Osteocyte (in vitro differentiated cells): ENCODE results near the gene MVB12A. TPM values are rescaled to one million over a fixed set of nuclear protein-coding genes. Genes with fewer than 3 reads are reported as not detected.

Experiments used
- DNase-seq: peaks from one replicate; pipeline ENCODE4 v3.0.0; 2021; ENCODE audit warnings: mixed read lengths; ENCODE audit not compliant: unreplicated experiment; ENCODE audit errors: extremely low spot score
- H3K27ac Mint-ChIP-seq: one replicate; pipeline ENCODE4 v1.8.0; 2021; ENCODE audit warnings: mild to moderate bottlenecking, mixed read lengths; ENCODE audit not compliant: unreplicated experiment
- H3K27me3 Mint-ChIP-seq: one replicate; pipeline ENCODE4 v1.8.0; 2021; ENCODE audit warnings: mixed read lengths; ENCODE audit not compliant: unreplicated experiment
- H3K36me3 Mint-ChIP-seq: one replicate; pipeline ENCODE4 v1.8.0; 2021; ENCODE audit warnings: mixed read lengths; ENCODE audit not compliant: unreplicated experiment
- H3K4me1 Mint-ChIP-seq: one replicate; pipeline ENCODE4 v1.8.0; 2021; ENCODE audit warnings: mixed read lengths; ENCODE audit not compliant: unreplicated experiment
- H3K4me3 Mint-ChIP-seq: one replicate; pipeline ENCODE4 v1.8.0; 2021; ENCODE audit warnings: mild to moderate bottlenecking, moderate library complexity, mixed read lengths; ENCODE audit not compliant: unreplicated experiment
- H3K9me3 Mint-ChIP-seq: one replicate; pipeline ENCODE4 v1.8.0; 2021; ENCODE audit warnings: mixed read lengths; ENCODE audit not compliant: unreplicated experiment
- total RNA-seq: library from RNA; stranded (reverse); gene quantifications from 2 replicates; pipeline ENCODE4 v1.2.1, GENCODE V29; 2021
- TF ChIP-seq, protein P1 (sequence below): fragments of 200-600 bp; sonication (generic); IDR thresholded peaks from 2 replicates; pipeline ENCODE4 v1.5.0; 2021; ENCODE audit warnings: antibody characterized with exemption, mild to moderate bottlenecking, moderate library complexity

Gene MVB12A
- total RNA-seq, 1 donor from 2014 or later: 59.2 TPM

DNA sequence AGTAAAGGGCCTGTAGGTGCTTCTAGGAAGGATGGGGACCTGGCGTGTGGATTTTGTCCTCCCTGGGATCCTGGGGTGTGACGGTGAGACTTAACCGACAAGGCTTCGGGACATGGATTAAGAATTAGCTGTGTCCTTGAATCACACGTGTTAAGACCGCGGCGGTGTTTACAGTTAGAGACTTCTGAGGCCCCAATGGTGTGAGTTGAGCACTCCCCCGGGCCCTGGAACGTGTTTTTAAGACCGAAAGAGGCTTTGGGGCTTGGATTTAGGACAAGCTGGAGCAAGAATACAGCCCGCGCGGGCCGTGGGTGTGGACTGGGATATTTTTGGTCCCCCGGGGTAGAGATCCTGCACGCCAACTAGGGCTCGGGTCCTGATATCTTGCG is 49.2 kb downstream of the MVB12A start:
- TF ChIP-seq, protein P1, sequence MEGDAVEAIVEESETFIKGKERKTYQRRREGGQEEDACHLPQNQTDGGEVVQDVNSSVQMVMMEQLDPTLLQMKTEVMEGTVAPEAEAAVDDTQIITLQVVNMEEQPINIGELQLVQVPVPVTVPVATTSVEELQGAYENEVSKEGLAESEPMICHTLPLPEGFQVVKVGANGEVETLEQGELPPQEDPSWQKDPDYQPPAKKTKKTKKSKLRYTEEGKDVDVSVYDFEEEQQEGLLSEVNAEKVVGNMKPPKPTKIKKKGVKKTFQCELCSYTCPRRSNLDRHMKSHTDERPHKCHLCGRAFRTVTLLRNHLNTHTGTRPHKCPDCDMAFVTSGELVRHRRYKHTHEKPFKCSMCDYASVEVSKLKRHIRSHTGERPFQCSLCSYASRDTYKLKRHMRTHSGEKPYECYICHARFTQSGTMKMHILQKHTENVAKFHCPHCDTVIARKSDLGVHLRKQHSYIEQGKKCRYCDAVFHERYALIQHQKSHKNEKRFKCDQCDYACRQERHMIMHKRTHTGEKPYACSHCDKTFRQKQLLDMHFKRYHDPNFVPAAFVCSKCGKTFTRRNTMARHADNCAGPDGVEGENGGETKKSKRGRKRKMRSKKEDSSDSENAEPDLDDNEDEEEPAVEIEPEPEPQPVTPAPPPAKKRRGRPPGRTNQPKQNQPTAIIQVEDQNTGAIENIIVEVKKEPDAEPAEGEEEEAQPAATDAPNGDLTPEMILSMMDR: no peak
- H3K36me3 Mint-ChIP-seq: no peaks in the 10 kb centered on the region
- no peaks in the 10 kb centered on the region for H3K27me3 Mint-ChIP-seq
- peak overlapping the region; percentile 93 for H3K4me3 Mint-ChIP-seq
- no peak for DNase-seq
- H3K9me3 Mint-ChIP-seq: no peaks in the 10 kb centered on the region
- peaks cover 28% of the 10 kb centered on the region for H3K4me1 Mint-ChIP-seq
- peak overlapping the region; percentile 96 for H3K27ac Mint-ChIP-seq

GRCh38 chr19:17469481-17470067 is 49.7 kb downstream of the MVB12A start:
- Mint-ChIP-seq H3K4me3 (peak overlapping the region; percentile 93), H3K9me3 (no peaks in the 10 kb centered on the region), H3K27me3 (no peaks in the 10 kb centered on the region), H3K27ac (peak overlapping the region; percentile 96), H3K36me3 (no peaks in the 10 kb centered on the region), H3K4me1 (peaks cover 28% of the 10 kb centered on the region)
- TF ChIP-seq, protein P1: no peak
- peak; percentile 95 for DNase-seq

- TF ChIP-seq, protein P1: no peak
- H3K4me3 Mint-ChIP-seq: peak within 1 kb of the TSS; percentile 93
- H3K27me3 Mint-ChIP-seq: no peaks in the 10 kb centered on the region
- no peaks in the 10 kb centered on the region for H3K36me3 Mint-ChIP-seq
- H3K27ac Mint-ChIP-seq: peak within 1 kb of the TSS; percentile 96
- peak; percentile 100 for DNase-seq
- no peaks in the 10 kb centered on the region for H3K9me3 Mint-ChIP-seq
- H3K4me1 Mint-ChIP-seq: peaks cover 30% of the 10 kb centered on the region
These were observed 50.4 kb downstream of the MVB12A start, which contains the start of gene SLC27A1 for GRCh38 chr19:17470068-17470841. Gene SLC27A1 (plus strand): TSS chr19:17470524. CDS start chr19:17470541, 17 bp downstream.

DNA sequence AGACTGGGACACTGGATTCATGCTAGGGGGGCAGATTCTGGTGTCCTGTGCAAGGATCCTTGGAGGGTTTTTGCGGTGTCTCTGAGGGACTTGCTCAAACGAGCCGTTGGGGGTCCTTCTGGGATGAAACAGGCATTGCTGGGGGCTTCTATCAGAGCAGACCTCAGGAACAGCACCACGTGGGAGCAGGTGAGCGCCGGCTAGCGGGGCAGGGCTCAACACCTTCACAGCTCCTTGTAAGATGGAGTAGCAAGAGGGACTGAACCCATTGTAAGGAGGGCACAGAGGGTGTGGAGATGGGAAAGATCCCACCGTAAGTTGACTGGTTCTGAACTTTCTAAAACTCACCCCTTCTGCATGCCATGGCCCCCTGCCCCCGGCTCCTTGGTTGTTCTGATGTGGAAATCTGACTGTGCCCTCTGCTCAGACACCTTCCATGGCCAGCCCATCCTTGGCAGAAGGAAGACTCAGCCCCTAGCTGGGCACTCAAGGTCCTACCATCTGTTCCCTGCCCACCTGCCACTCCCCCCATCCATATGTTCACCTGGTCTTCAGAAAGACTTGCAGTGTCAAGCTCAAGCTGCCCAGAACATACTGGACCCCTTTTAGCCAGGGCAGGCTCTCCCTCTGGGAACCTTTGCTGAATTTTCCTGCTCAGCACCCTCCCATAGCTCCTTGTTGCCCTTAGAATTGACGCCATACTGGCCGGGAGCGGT is 51.7 kb downstream of the MVB12A start:
- H3K4me3 Mint-ChIP-seq: peak overlapping the region; percentile 93
- H3K27ac Mint-ChIP-seq: no peak overlapping the region
- peaks cover 35% of the 10 kb centered on the region for H3K4me1 Mint-ChIP-seq
- no peaks in the 10 kb centered on the region for H3K36me3 Mint-ChIP-seq
- TF ChIP-seq, protein P1: no peak
- DNase-seq: no peak
- H3K9me3 Mint-ChIP-seq: no peaks in the 10 kb centered on the region
- H3K27me3 Mint-ChIP-seq: no peaks in the 10 kb centered on the region

- no peak overlapping the region for H3K4me3 Mint-ChIP-seq
- H3K27me3 Mint-ChIP-seq: no peaks in the 10 kb centered on the region
- TF ChIP-seq, protein P1: no peak
- no peaks in the 10 kb centered on the region for H3K9me3 Mint-ChIP-seq
- DNase-seq: no peak
- H3K36me3 Mint-ChIP-seq: no peaks in the 10 kb centered on the region
- H3K27ac Mint-ChIP-seq: no peak overlapping the region
- H3K4me1 Mint-ChIP-seq: peaks cover 38% of the 10 kb centered on the region
These were observed 53.2 kb downstream of the MVB12A start for GRCh38 chr19:17473041-17473440.
